ENCODE data around the gene SSB.
"Not testable (repeated sequence)": the region's sequence is repeated elsewhere in the genome, so short reads cannot be mapped to it uniquely, and the experiment has no call there.

DNA sequence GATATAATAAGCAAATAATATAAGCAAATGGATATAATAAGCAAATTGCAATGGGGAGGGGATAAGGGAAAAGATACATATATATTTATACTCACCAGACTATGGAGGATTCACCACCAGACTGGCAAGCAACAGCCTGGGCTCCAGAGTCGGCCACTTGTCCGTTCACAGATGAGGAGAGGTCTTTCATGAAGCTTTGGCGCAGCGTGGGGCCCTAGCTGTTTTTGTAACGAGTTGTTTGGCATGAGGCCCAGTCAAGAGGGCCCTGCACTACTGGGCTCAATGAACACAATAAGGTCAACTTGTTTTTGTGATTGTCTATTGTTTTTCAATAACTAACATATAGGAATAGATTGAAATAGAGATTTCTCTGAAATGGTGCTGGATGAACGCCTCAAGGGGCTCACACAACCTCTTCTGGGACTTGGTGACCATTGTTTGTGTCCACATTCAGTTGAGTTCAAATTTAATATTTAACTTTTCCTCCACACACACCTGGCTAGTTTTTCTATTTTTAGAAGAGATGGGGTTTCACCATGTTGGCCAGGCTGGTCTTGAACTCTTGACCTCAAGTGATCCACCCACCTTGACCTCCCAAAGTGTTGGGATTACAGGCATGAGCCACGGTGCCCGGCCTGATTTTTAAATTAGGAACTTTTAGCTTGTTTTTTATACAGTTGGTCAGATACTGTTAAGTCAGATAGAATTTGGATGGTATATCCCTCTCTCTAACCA, 50.5 kb downstream of the SSB start:
- TF ChIP-seq, protein P1, sequence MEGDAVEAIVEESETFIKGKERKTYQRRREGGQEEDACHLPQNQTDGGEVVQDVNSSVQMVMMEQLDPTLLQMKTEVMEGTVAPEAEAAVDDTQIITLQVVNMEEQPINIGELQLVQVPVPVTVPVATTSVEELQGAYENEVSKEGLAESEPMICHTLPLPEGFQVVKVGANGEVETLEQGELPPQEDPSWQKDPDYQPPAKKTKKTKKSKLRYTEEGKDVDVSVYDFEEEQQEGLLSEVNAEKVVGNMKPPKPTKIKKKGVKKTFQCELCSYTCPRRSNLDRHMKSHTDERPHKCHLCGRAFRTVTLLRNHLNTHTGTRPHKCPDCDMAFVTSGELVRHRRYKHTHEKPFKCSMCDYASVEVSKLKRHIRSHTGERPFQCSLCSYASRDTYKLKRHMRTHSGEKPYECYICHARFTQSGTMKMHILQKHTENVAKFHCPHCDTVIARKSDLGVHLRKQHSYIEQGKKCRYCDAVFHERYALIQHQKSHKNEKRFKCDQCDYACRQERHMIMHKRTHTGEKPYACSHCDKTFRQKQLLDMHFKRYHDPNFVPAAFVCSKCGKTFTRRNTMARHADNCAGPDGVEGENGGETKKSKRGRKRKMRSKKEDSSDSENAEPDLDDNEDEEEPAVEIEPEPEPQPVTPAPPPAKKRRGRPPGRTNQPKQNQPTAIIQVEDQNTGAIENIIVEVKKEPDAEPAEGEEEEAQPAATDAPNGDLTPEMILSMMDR (IDR thresholded peaks at IDR 0.05; ENCODE audit: low read depth, low read length): not testable (repeated sequence)
- TF ChIP-seq EZH2phosphoT487 (IDR thresholded peaks at IDR 0.05; ENCODE audit: low read depth): not testable (repeated sequence)

Data from OCI-LY3 (cell line).